Large intestine (tissue), 3 donors: ENCODE measurements around the gene SLC49A4. TPM values are rescaled to one million over a fixed set of nuclear protein-coding genes. Genes with fewer than 3 reads are reported as not detected.

Experiments used
- DNase-seq, 2 donors: peaks; one replicate each; pipeline versions ENCODE4 v3.0.0 to v3.0.0-alpha.2; 2013
- H3K27ac ChIP-seq: one replicate; pipeline ENCODE4 v1.5.1; 2013; ENCODE audit warnings: low read length
- H3K27me3 ChIP-seq: 2 replicates; pipeline ENCODE4 v1.6.1; 2013; ENCODE audit warnings: low read length; ENCODE audit not compliant: control insufficient read depth, insufficient read depth
- H3K36me3 ChIP-seq: 2 replicates; pipeline ENCODE4 v1.6.1; 2013; ENCODE audit warnings: low read length; ENCODE audit not compliant: control insufficient read depth, insufficient read depth
- H3K4me1 ChIP-seq: one replicate; pipeline ENCODE4 v1.6.1; 2013; ENCODE audit warnings: low read length; ENCODE audit not compliant: control insufficient read depth, insufficient read depth
- H3K4me3 ChIP-seq: one replicate; pipeline ENCODE4 v1.5.1; 2013; ENCODE audit warnings: low read length
- H3K9me3 ChIP-seq: one replicate; pipeline ENCODE4 v1.6.1; 2013; ENCODE audit warnings: mild to moderate bottlenecking, low read depth, low read length, moderate library complexity; ENCODE audit not compliant: control insufficient read depth
- WGBS: methylation state at CpG from one replicate; pipeline ENCODE4 v1.1.5; 2013; ENCODE audit warnings: low lambda C conversion rate; ENCODE audit not compliant: insufficient coverage; 5-methylcytosine and 5-hydroxymethylcytosine counted together
- polyA plus RNA-seq: library from polyadenylated mRNA; unstranded; fragments of 120-200 nt; gene quantifications from one replicate; pipeline ENCODE4 v1.2.1, GENCODE V29; 2013

Gene SLC49A4
- polyA plus RNA-seq, 1 donor = 14.3 TPM

DNA sequence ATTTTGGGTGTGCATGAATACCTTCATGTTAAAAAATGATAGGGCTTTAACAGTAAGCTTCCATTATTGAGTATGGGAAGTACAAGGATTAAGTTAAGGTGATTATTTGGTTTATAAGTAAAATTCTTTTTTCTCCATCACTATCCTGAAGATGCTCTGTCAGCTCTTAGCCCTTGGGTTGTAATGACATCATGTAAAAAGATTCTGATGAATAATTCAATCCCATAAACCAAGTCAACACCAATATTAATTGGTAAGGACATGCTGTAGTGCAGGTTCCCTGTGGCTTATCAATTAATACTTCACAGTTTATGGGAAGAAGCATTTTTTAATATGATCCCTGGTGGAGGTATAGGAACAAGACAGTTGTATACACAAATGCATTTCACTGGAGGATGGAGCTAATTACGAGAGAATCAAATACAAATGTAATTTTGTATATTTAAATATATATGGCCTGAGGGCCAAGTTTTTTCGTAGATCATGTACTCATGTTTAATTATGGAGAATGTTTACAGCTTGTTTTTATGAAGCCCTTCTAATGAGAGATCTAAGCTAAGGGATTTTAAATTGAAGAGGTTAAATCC lies 87.6 kb downstream of the SLC49A4 start:
- no peak for DNase-seq
- 100% methylated on average over 2 of the region's 2 CpGs for WGBS
- Histone ChIP-seq H3K9me3 (no peaks in the 10 kb centered on the region), H3K36me3 (no peaks in the 10 kb centered on the region), H3K4me3 (no peak overlapping the region), H3K27ac (no peak overlapping the region), H3K27me3 (no peaks in the 10 kb centered on the region), H3K4me1 (peaks cover 13% of the 10 kb centered on the region)

DNA sequence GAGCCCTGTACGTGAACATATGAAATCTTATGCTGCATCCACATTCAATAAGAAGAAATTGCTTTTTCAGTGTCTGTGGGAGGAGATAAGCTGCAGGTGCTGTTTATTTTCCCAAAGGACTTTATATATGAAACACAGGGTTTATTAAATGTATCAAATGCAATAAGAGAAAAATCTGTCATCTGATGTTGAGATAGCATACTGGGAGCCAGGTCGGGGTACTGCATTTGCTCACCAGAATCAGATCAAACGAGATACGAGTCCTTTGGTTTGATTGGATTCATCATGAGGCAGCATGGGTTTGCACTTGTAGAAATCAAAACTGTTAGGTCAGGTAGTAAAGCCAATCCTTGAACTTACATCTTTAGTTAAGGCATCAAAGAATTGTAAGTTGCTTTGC lies 91.4 kb downstream of the SLC49A4 start:
- DNase-seq = no peak
- H3K4me1 ChIP-seq = peaks cover 11% of the 10 kb centered on the region
- H3K27me3 ChIP-seq = no peaks in the 10 kb centered on the region
- H3K9me3 ChIP-seq = no peaks in the 10 kb centered on the region
- H3K36me3 ChIP-seq = no peaks in the 10 kb centered on the region
- WGBS = no CpG with 5 or more reads among the region's 4 CpGs
- H3K4me3 ChIP-seq = no peak overlapping the region
- no peak overlapping the region for H3K27ac ChIP-seq

- no peaks in the 10 kb centered on the region for H3K27me3 ChIP-seq
- no peaks in the 10 kb centered on the region for H3K36me3 ChIP-seq
- peaks cover 9% of the 10 kb centered on the region for H3K4me1 ChIP-seq
- no peak for DNase-seq
- no CpG with 5 or more reads among the region's 4 CpGs for WGBS
- H3K27ac ChIP-seq = no peak overlapping the region
- no peak overlapping the region for H3K4me3 ChIP-seq
- H3K9me3 ChIP-seq = no peaks in the 10 kb centered on the region
Measured at GRCh38 chr3:122886946-122887345, 92.1 kb downstream of the SLC49A4 start.

DNA sequence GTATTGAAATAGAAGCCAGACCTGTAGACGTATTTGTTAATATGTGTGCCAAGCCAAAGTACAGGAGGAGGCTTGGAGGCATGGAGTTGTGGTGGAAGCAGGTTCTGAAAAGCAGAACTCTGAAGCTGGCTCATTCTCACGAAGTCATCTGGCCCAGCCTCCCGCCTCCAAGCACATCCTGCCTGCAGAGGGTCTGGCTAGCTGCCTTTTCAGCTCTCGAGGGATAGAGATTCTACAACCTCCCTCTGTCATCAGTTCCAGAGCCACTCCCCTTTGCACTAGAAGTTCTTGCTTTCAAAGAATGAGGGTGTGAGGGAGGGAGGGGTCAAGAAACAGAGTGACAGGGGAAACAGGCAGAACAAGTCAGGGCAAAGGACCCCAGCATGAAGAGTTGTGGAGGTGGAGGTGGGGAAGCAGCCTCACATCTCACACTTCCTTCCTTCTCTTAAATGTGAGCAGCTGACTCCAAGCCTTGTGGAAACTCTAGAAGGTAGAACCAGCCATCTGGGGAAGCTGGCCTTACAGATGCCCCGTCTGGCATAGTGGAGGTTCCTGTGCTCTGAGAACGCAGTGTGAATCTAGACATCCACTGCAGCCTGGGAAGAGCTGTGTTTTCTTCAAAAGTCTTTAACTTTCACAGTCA lies 95.3 kb downstream of the SLC49A4 start:
- Histone ChIP-seq H3K27me3 (no peaks in the 10 kb centered on the region), H3K27ac (no peak overlapping the region), H3K4me3 (no peak overlapping the region), H3K4me1 (peaks cover 22% of the 10 kb centered on the region), H3K9me3 (no peaks in the 10 kb centered on the region), H3K36me3 (no peaks in the 10 kb centered on the region)
- peak; percentile 41 to 71 for DNase-seq
- no CpG with 5 or more reads among the region's 6 CpGs for WGBS

GRCh38 chr3:122890720-122891220 lies 95.9 kb downstream of the SLC49A4 start:
- no peak overlapping the region for H3K27ac ChIP-seq
- DNase-seq = no peak
- no peaks in the 10 kb centered on the region for H3K9me3 ChIP-seq
- no peak overlapping the region for H3K4me3 ChIP-seq
- WGBS = no CpG with 5 or more reads among the region's 4 CpGs
- peaks cover 22% of the 10 kb centered on the region for H3K4me1 ChIP-seq
- no peaks in the 10 kb centered on the region for H3K27me3 ChIP-seq
- no peaks in the 10 kb centered on the region for H3K36me3 ChIP-seq

- Histone ChIP-seq H3K4me3 (no peak overlapping the region), H3K36me3 (no peaks in the 10 kb centered on the region), H3K27ac (no peak overlapping the region), H3K4me1 (peaks cover 22% of the 10 kb centered on the region), H3K27me3 (no peaks in the 10 kb centered on the region), H3K9me3 (no peaks in the 10 kb centered on the region)
- no peak for DNase-seq
- 86% methylated on average over 6 of the region's 21 CpGs for WGBS
Measured at GRCh38 chr3:122892118-122892960, 97.5 kb downstream of the SLC49A4 start.

- no CpG with 5 or more reads among the region's 8 CpGs for WGBS
Measured at GRCh38 chr3:122893282-122893681, 98.4 kb downstream of the SLC49A4 start.

GRCh38 chr3:122893754-122894668 lies 99.1 kb downstream of the SLC49A4 start:
- peaks cover 22% of the 10 kb centered on the region for H3K4me1 ChIP-seq
- no peaks in the 10 kb centered on the region for H3K9me3 ChIP-seq
- DNase-seq = peak; percentile 33 to 78
- no peak overlapping the region for H3K4me3 ChIP-seq
- H3K27ac ChIP-seq = peak overlapping the region; percentile 51
- no peaks in the 10 kb centered on the region for H3K27me3 ChIP-seq
- WGBS = no CpG with 5 or more reads among the region's 17 CpGs
- no peaks in the 10 kb centered on the region for H3K36me3 ChIP-seq

More at GRCh38 chr3:122893282-122893681, 98.4 kb downstream of the SLC49A4 start:
- Histone ChIP-seq H3K36me3 (no peaks in the 10 kb centered on the region), H3K4me1 (peaks cover 22% of the 10 kb centered on the region), H3K9me3 (no peaks in the 10 kb centered on the region), H3K27me3 (no peaks in the 10 kb centered on the region), H3K27ac (no peak overlapping the region), H3K4me3 (no peak overlapping the region)
- no peak for DNase-seq

DNA sequence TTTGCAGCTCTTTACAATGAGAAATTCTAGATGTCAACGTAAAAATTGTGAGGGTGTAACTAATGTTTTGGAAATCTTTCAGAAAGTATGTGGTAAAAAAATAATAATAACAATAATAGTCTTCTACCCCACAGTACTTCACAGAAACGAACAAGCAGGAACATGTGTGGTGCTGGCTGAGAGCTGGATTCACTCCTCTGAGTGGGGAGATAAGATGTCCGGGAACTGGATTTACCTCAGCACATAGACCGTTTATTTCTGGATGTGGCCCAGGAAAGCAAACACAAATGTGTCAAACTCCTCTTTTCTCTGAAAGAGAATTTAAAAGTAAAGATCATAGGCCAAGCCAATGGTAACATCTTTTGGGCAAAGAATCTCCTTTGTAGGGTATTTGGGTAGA lies 103.4 kb downstream of the SLC49A4 start:
- WGBS = 100% methylated on average over 1 of the region's 4 CpGs
- Histone ChIP-seq H3K4me3 (no peak overlapping the region), H3K36me3 (no peaks in the 10 kb centered on the region)

DNA sequence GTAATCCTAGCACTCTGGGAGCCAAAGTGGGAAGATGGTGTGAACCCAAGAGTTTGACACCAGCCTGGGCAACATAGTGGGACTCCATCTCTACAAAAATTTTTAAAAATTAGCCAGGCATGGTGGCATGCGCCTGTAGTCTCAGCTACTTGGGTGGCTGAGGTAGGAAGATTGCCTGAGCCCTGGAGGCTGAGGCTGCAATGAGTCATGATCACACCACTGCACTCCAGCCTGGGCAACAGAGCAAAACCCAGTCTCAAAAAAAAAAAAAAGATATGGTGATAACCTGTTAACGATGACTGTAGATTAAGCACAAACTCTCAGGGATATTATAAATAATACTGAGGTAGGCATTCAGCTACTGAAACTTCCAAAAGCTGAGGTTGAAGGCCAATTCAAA lies 107.5 kb downstream of the SLC49A4 start:
- no peak for DNase-seq
- no peaks in the 10 kb centered on the region for H3K27me3 ChIP-seq
- no peak overlapping the region for H3K4me3 ChIP-seq
- no peak overlapping the region for H3K27ac ChIP-seq
- WGBS = no CpG with 5 or more reads among the region's 2 CpGs
- H3K36me3 ChIP-seq = no peaks in the 10 kb centered on the region
- no peaks in the 10 kb centered on the region for H3K4me1 ChIP-seq
- no peaks in the 10 kb centered on the region for H3K9me3 ChIP-seq

More for the DNA sequence above, 103.4 kb downstream of the SLC49A4 start:
- Histone ChIP-seq H3K9me3 (no peaks in the 10 kb centered on the region), H3K27ac (no peak overlapping the region), H3K27me3 (no peaks in the 10 kb centered on the region), H3K4me1 (peaks cover 13% of the 10 kb centered on the region)
- DNase-seq = no peak
